ENCODE data around the gene PPP4R3B.

The PPP4R3B gene

GRCh38 chr2:55502590-55503141 lies 114.8 kb downstream of the PPP4R3B start:
- no peaks in the 10 kb centered on the region for H3K36me3 Mint-ChIP-seq (ENCODE audit: low read depth)
- no peaks in the 10 kb centered on the region for H3K4me1 Mint-ChIP-seq (ENCODE audit: low read depth)
- no peak overlapping the region for H3K27ac Mint-ChIP-seq
- no peaks in the 10 kb centered on the region for H3K9me3 Mint-ChIP-seq
- H3K27me3 Mint-ChIP-seq, result peaks cover 3% of the 10 kb centered on the region
- H3K4me3 Mint-ChIP-seq, result no peak overlapping the region

DNA sequence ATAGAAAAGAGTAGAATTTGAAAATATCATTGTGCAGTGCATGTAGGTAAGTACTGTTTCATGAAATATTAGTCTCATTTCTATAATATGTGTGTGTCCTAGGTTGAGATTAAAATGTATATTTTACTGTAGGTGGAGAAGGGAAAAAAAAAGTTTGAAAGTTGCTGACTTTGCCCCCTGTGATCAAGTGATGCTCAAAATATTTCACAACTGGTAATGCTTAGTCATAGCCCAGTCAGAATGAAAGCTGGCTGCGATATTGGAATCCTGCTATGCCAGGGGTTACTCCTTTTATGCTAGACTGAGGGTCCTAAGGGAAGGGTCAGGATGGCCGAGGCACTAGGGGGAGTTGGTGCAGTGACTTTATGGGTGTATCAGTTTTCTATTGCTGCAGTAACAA lies 117.4 kb downstream of the PPP4R3B start:
- Mint-ChIP-seq H3K36me3 (ENCODE audit: low read depth) (no peaks in the 10 kb centered on the region), H3K4me3 (no peak overlapping the region), H3K4me1 (ENCODE audit: low read depth) (no peaks in the 10 kb centered on the region), H3K9me3 (no peaks in the 10 kb centered on the region), H3K27ac (no peak overlapping the region), H3K27me3 (no peaks in the 10 kb centered on the region)

- Mint-ChIP-seq H3K36me3 (ENCODE audit: low read depth) (no peaks in the 10 kb centered on the region), H3K9me3 (no peaks in the 10 kb centered on the region)
Observed at GRCh38 chr2:55498582-55498981, 118.8 kb downstream of the PPP4R3B start.

More at GRCh38 chr2:55498582-55498981, 118.8 kb downstream of the PPP4R3B start:
- H3K4me1 Mint-ChIP-seq (ENCODE audit: low read depth), result no peaks in the 10 kb centered on the region
- no peaks in the 10 kb centered on the region for H3K27me3 Mint-ChIP-seq
- no peak overlapping the region for H3K4me3 Mint-ChIP-seq
- H3K27ac Mint-ChIP-seq, result no peak overlapping the region

Measured in stimulated activated naive CD8-positive, alpha-beta T cell treated with anti-CD3 and anti-CD28 coated beads, Interleukin-15, Interleukin-2, amounts not matched to agents 100 ng/mL and 50 ng/mL, for 24 hours (primary cell).